Colonic mucosa (tissue), 4 donors: ENCODE data around the gene COMMD1. TPM values are rescaled to one million over a fixed set of nuclear protein-coding genes. Genes with fewer than 3 reads are reported as not detected.
A peak's percentile ranks its signal among the peaks of the same experiment; 100 is the strongest.

Experiments used
- DNase-seq: peaks from one replicate; pipeline ENCODE4 v3.0.0-alpha.2; 2020
- H3K27ac ChIP-seq: fragments of 200-600 bp; one replicate; pipeline ENCODE4 v1.8.0; 2021
- H3K27me3 ChIP-seq: fragments of 200-600 bp; one replicate; pipeline ENCODE4 v1.8.0; 2021
- H3K36me3 ChIP-seq: fragments of 200-600 bp; one replicate; pipeline ENCODE4 v1.8.0; 2021
- H3K4me1 ChIP-seq: fragments of 200-600 bp; one replicate; pipeline ENCODE4 v1.8.0; 2021; ENCODE audit warnings: mild to moderate bottlenecking
- H3K4me3 ChIP-seq: fragments of 200-600 bp; one replicate; pipeline ENCODE4 v1.8.0; 2021
- H3K9ac ChIP-seq, 2 donors: one replicate each; pipeline ENCODE4 v1.7.0; 2013; ENCODE audit warnings: control low read depth in 2 of 2, low read depth in 2 of 2, low read length in 2 of 2
- H3K9me3 ChIP-seq: fragments of 200-600 bp; one replicate; pipeline ENCODE4 v1.8.0; 2021
- intact Hi-C: fragments of 100-400 bp; cut with DNase I; formaldehyde crosslinking; loops from one replicate; pipeline ENCODE4 v1.14.1; 2022
- total RNA-seq, 2 donors: library from RNA; stranded (reverse); fragmentation: NEBNext Ultra II Directional in 1 of 2; extraction: Animal tissue kit (Norgen Biotek cat#: 25700) in 1 of 2; gene quantifications; one replicate each; pipeline ENCODE4 v1.2.1, GENCODE V29; 2021
- TF ChIP-seq, protein P1 (sequence below): fragments of 200-600 bp; IDR thresholded peaks from one replicate; pipeline ENCODE4 v1.8.0; 2022; ENCODE audit warnings: antibody characterized with exemption, mild to moderate bottlenecking
- donor health status: healthy.
- donor health status: DM: no; HTN: no; CAD: no.
- donor health status: DM: no; HTN: no; CAD: no.

COMMD1 gene
- total RNA-seq, 2 donors from 2014 or later, result 22.2 to 24.4 TPM

GRCh38 chr2:62042944-62043343 is 137.5 kb downstream of the COMMD1 start:
- Histone ChIP-seq H3K36me3 (no peaks in the 10 kb centered on the region), H3K27ac (no peak overlapping the region), H3K4me1 (peaks cover 4% of the 10 kb centered on the region), H3K9ac (no peak overlapping the region), H3K9me3 (no peaks in the 10 kb centered on the region), H3K4me3 (no peak overlapping the region), H3K27me3 (no peaks in the 10 kb centered on the region)
- TF ChIP-seq, protein P1, sequence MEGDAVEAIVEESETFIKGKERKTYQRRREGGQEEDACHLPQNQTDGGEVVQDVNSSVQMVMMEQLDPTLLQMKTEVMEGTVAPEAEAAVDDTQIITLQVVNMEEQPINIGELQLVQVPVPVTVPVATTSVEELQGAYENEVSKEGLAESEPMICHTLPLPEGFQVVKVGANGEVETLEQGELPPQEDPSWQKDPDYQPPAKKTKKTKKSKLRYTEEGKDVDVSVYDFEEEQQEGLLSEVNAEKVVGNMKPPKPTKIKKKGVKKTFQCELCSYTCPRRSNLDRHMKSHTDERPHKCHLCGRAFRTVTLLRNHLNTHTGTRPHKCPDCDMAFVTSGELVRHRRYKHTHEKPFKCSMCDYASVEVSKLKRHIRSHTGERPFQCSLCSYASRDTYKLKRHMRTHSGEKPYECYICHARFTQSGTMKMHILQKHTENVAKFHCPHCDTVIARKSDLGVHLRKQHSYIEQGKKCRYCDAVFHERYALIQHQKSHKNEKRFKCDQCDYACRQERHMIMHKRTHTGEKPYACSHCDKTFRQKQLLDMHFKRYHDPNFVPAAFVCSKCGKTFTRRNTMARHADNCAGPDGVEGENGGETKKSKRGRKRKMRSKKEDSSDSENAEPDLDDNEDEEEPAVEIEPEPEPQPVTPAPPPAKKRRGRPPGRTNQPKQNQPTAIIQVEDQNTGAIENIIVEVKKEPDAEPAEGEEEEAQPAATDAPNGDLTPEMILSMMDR, result no peak
- intact Hi-C loops, result no loop called here
- no peak for DNase-seq

GRCh38 chr2:62045017-62045543 is 139.6 kb downstream of the COMMD1 start:
- peak; percentile 39 for DNase-seq
- peaks cover 4% of the 10 kb centered on the region for H3K4me1 ChIP-seq
- intact Hi-C loops, result no loop called here

GRCh38 chr2:62046141-62046540 is 140.7 kb downstream of the COMMD1 start:
- Histone ChIP-seq H3K4me1 (peaks cover 4% of the 10 kb centered on the region), H3K9ac (no peak overlapping the region), H3K27ac (peak overlapping the region; percentile 59), H3K9me3 (no peaks in the 10 kb centered on the region), H3K36me3 (no peaks in the 10 kb centered on the region), H3K4me3 (no peak overlapping the region), H3K27me3 (no peaks in the 10 kb centered on the region)
- TF ChIP-seq, protein P1, result no peak
- no peak for DNase-seq
- intact Hi-C loops, result no loop called here

More at GRCh38 chr2:62045017-62045543, 139.6 kb downstream of the COMMD1 start:
- Histone ChIP-seq H3K9ac (no peak overlapping the region), H3K27ac (peak overlapping the region; percentile 59), H3K9me3 (no peaks in the 10 kb centered on the region), H3K4me3 (no peak overlapping the region), H3K27me3 (no peaks in the 10 kb centered on the region), H3K36me3 (no peaks in the 10 kb centered on the region)
- TF ChIP-seq, protein P1, result no peak

DNA sequence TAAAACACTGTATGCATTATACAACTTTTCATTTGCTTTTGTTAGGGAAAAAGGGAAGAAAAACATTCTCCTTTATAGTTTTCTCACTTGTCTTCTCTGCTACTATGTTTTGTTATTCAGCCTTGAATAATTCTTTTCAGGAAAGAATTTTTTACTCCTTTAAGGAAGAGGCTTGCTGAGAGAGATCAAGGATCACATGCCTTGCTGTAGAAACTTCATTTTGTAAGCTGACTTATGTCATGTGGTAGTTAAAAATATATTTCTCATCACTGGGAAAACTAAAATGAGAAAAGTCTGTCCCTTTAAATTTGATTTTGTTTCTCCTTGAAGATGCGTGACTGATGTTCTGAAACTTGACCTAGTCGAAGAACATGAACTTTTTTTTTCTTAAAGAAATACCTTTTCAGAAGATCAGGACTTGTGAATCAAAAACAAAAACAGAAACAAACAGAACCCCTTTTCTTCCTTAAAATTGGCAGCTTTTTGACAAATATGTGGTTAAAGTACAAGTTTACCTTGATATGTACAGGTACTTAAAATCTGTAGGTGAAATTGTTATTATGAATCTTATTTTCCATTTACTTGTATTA is 145.1 kb downstream of the COMMD1 start:
- TF ChIP-seq, protein P1, result no peak
- DNase-seq, result no peak
- Histone ChIP-seq H3K9me3 (no peaks in the 10 kb centered on the region), H3K27me3 (no peaks in the 10 kb centered on the region), H3K4me3 (no peak overlapping the region), H3K4me1 (no peaks in the 10 kb centered on the region), H3K9ac (no peak overlapping the region), H3K36me3 (no peaks in the 10 kb centered on the region), H3K27ac (no peak overlapping the region)
- intact Hi-C loops, result no loop called here

DNA sequence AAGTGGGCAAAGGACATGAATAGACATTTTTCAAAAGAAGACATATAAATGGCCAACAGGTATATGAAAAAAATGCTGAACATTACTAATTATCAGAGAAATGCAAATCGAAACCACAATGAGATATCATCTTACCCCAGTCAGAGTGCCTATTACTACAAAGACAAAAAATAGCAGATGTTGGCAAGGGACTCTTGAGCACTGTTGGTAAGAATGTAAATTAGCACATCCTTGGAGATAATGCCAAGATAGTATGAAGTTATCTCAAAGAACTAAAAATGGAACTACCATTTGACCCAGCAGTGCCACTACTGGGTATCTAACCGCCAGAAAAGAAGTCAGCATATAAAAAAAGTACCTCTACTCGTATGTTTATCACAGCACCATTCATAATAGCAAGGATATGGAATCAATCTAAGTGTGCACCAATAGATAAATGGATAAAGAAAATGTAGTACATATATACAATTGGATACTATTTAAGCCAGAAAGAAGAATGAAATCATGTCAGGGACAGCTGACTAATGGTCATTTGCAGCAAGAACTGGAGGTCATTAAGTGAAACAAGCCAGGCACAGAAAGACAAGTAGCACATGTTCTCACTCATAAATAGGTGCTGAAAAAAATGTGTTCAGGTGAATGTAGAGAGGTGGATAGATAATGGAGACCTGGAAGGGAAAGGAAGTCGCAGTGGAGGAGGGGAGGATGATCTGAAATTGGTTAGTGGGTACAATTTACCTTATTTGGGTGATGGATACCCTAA is 148.7 kb downstream of the COMMD1 start:
- H3K27me3 ChIP-seq, result no peaks in the 10 kb centered on the region
- H3K9me3 ChIP-seq, result no peaks in the 10 kb centered on the region
- H3K27ac ChIP-seq, result no peak overlapping the region
- TF ChIP-seq, protein P1, result no peak
- no peak overlapping the region for H3K9ac ChIP-seq
- intact Hi-C loops, result no loop called here
- H3K36me3 ChIP-seq, result no peaks in the 10 kb centered on the region
- H3K4me3 ChIP-seq, result no peak overlapping the region
- H3K4me1 ChIP-seq, result no peaks in the 10 kb centered on the region
- no peak for DNase-seq
